ENCODE results near the gene DRG2.

DNA sequence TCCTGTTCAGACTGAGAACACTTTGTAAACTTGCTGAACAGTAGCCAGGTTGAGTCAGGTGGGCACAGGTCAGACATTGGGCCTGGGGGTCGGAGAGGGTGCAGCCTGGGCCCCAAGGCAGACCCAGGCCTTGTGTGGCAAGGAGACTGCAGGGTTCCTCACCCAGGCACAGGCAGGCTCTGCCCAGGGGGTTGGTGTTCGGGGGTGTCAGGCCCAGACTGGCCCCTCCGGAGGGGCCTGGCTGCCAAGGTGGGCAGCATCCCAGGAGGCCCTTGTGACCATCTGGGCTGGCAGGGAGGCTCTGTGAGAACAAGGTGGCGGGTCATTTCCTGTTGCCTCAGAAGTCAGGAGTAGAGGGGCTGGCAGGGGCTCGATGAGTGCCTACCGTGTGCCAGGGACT, 20.2 kb downstream of the DRG2 start:
- no peak for TF ChIP-seq POLR2A (IDR thresholded peaks at IDR 0.05)
- TF ChIP-seq POLR2AphosphoS5 (IDR thresholded peaks at IDR 0.05) = peak in 1 of 3 donors; percentile 26

Measured in spleen (tissue), 3 donors.